Stimulated activated memory B cell treated with anti-CD40 and anti-IgM and Interleukin-4, amounts not matched to agents 10 μg/mL and 1 μg/mL and 100 μg/mL, for 72 hours (primary cell): ENCODE measurements around the gene SWAP70.

Source experiments
- ATAC-seq: fragments of 150-1000 bp; cut with Tn5 transposase; 2 replicates; pipeline ENCODE4 v1.10.0; 2021
- H3K27ac Mint-ChIP-seq: one replicate; pipeline ENCODE4 v1.8.0; 2022; ENCODE audit warnings: mild to moderate bottlenecking, mixed read lengths
- H3K27me3 Mint-ChIP-seq: one replicate; pipeline ENCODE4 v1.8.0; 2022; ENCODE audit warnings: mixed read lengths
- H3K36me3 Mint-ChIP-seq: one replicate; pipeline ENCODE4 v1.8.0; 2022; ENCODE audit warnings: mixed read lengths
- H3K4me1 Mint-ChIP-seq: one replicate; pipeline ENCODE4 v1.8.0; 2022; ENCODE audit warnings: mixed read lengths
- H3K4me3 Mint-ChIP-seq: one replicate; pipeline ENCODE4 v1.8.0; 2022; ENCODE audit warnings: mild to moderate bottlenecking, moderate library complexity, mixed read lengths
- H3K9me3 Mint-ChIP-seq: one replicate; pipeline ENCODE4 v1.8.0; 2022; ENCODE audit warnings: mixed read lengths

SWAP70 gene

DNA sequence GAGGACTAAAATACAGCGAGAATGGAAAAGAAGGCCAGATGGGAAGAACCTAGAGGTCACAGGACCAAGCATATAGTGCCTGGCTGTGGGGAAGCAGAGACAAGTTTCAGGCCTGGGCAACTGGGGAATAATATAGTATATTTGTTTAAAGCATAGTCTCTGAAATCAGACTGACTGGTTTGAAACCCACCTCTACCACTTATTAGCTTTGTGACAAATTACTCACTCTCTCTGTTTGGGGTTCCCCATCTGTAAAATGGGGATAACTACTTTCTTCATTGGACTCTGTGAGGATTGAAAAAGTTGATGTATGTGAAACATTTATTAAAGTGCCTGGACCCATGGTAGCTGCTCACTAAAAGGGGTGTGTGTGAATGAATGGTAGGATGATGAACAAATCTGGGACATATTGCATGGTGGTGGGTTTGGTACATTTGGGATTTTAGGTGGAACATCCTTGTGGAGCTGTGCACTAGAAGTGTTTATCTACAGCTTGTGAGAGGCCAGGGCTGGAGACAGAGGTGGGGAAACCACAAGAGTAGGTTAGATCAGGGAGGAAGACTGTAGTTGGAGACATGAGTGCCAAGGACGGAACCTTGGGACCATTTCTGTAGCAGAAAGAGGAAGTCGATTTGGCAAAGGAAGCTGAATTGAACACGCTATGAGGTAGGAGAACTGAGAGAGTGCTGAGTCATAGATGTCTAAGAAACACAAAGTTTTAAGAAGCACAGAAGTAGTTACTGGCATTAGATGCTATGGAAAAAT is 52.6 kb downstream of the SWAP70 start:
- H3K9me3 Mint-ChIP-seq: peaks cover 7% of the 10 kb centered on the region
- peak overlapping the region; percentile 53 for H3K4me3 Mint-ChIP-seq
- peaks cover 94% of the 10 kb centered on the region for H3K4me1 Mint-ChIP-seq
- no peaks in the 10 kb centered on the region for H3K27me3 Mint-ChIP-seq
- peaks cover 66% of the 10 kb centered on the region for H3K36me3 Mint-ChIP-seq
- H3K27ac Mint-ChIP-seq: peak overlapping the region; percentile 75
- ATAC-seq: peak; percentile 93

DNA sequence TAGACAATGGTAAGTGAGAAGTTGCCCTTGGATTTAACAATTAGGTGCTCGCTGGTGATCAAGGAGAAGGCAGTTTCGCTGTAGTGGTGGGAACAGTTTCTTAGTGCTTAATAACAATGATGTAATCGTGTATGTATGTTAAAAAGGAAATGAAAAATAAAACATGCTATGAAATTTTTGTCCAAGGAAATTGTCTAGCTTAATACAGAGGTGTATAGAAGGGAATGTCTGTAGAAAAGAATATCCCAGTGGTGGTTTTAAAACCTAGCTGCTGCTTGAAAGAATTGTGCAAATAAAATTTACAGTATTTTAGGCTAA is 53.1 kb downstream of the SWAP70 start:
- ATAC-seq: no peak
- Mint-ChIP-seq H3K4me1 (peaks cover 91% of the 10 kb centered on the region), H3K4me3 (peak overlapping the region; percentile 53), H3K9me3 (peaks cover 7% of the 10 kb centered on the region), H3K27me3 (no peaks in the 10 kb centered on the region), H3K27ac (peak overlapping the region; percentile 75), H3K36me3 (peaks cover 63% of the 10 kb centered on the region)

DNA sequence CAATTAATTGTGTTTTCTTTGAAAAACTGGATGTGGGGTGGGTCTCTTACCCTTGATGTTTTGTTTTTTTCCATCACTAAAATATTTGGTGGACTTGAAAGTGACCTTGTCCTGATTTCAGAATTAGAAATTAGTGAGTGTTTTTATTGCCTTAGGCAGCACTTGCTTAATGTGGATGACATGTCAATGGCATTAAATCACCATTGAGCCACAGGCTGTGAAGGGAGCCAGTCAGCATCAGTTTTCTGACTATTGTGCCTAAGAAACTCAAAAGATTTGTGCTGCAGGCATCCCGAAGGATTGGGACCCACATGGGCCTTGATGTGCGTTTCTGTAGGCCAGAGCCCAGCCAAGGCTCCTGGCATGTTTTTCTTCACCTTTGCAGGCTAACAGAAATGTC is 53.8 kb downstream of the SWAP70 start:
- no peak for ATAC-seq
- peaks cover 95% of the 10 kb centered on the region for H3K4me1 Mint-ChIP-seq
- H3K4me3 Mint-ChIP-seq: no peak overlapping the region
- H3K36me3 Mint-ChIP-seq: peaks cover 68% of the 10 kb centered on the region
- H3K27ac Mint-ChIP-seq: peak overlapping the region; percentile 75
- H3K27me3 Mint-ChIP-seq: no peaks in the 10 kb centered on the region
- peaks cover 7% of the 10 kb centered on the region for H3K9me3 Mint-ChIP-seq

DNA sequence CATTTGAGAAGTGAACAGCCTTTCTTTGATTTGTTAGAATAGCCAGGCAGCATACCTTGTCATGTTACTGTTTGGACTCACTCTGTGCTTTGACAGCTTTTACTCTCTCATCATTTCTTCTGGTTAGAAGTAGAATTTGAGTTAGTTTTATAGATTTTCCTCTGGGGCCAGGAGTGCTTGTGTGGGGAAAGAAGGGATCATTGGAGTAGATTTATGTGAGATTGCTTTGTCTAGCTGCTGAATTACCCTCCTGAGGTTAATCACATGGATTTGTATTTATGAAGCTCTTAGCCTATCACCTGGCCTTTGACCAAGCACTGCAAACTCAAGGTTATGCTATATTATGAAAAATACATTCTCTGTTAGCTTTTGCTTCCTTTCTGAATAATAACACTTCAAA is 54.3 kb downstream of the SWAP70 start:
- H3K27ac Mint-ChIP-seq: peak overlapping the region; percentile 75
- no peaks in the 10 kb centered on the region for H3K27me3 Mint-ChIP-seq
- ATAC-seq: no peak
- H3K4me1 Mint-ChIP-seq: peaks cover 95% of the 10 kb centered on the region
- H3K9me3 Mint-ChIP-seq: peaks cover 7% of the 10 kb centered on the region
- no peak overlapping the region for H3K4me3 Mint-ChIP-seq
- peaks cover 68% of the 10 kb centered on the region for H3K36me3 Mint-ChIP-seq

DNA sequence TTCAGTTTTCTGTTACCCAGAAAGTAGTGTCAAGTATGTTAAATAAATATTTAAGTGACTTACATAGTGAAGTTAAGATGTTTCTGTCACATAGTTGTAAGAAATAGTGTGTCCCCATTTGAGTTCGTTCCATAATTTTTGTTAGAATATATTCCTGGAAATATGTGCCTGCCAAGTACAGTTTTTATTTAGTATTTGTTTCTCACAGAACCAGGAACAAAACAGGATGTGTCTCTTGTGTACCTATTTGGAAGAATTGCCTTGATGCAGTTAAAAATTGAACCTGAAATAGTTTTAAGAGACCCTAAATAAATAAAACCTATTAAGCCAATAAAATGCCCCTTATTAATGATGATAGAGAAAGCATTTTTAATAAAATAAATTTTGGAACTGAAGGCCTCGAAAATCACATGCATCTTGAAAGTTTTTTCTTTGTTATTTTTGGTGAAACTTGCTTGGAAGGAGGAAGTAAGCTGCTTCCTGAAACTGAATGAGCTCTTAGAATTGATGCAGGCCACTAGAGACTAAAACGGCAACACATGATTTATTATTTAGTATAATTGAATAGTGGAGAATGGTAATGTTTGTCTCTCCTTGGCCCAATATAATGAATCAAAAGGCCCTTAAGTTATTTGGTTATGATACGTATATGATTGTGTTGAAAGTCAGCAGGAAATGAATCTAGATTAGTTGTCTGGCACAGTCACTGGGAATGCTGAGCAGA is 55.9 kb downstream of the SWAP70 start:
- ATAC-seq: no peak
- Mint-ChIP-seq H3K4me1 (peaks cover 87% of the 10 kb centered on the region), H3K27me3 (no peaks in the 10 kb centered on the region), H3K4me3 (peak overlapping the region; percentile 44), H3K36me3 (peaks cover 62% of the 10 kb centered on the region), H3K27ac (peak overlapping the region; percentile 75), H3K9me3 (peaks cover 3% of the 10 kb centered on the region)

DNA sequence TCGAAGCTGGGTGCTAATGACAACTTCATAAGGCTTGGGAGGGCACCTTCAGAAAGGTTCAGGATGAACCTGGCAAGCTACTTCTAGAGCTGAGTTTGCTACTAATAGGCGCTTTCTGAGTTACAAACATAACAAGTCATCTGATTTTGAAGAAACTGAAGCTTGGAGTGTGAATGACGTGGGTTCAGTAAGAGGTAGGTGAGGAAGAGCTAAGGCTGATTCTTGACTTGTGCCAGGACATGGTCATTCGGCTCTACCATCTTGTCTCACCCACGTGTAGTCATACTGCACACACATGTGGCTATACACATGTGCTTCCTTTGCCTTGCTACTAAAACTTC is 56.4 kb downstream of the SWAP70 start:
- Mint-ChIP-seq H3K27me3 (no peaks in the 10 kb centered on the region), H3K4me3 (peak overlapping the region; percentile 44), H3K9me3 (peaks cover 3% of the 10 kb centered on the region), H3K27ac (peak overlapping the region; percentile 75), H3K36me3 (peaks cover 59% of the 10 kb centered on the region), H3K4me1 (peaks cover 83% of the 10 kb centered on the region)
- ATAC-seq: no peak

DNA sequence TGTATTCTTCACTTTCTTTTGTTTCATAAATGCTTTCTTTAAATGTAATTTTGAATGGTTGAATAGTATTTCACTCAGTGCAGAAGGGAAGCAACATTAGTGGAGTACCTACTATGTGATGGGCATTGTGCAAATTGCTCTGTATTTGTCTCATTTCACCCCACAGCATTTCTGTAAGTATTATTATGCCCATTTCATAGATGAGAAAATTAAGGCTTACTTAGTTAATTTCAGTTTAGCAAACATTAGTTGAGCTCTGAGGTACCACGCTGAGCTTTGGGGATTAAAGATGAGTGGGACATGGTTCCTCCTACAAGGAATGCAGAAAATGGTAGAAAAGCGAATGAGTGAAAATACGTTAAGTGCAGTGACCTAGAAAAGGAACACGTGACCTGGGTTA is 58.1 kb downstream of the SWAP70 start:
- H3K9me3 Mint-ChIP-seq: no peaks in the 10 kb centered on the region
- H3K27me3 Mint-ChIP-seq: no peaks in the 10 kb centered on the region
- H3K4me3 Mint-ChIP-seq: no peak overlapping the region
- H3K4me1 Mint-ChIP-seq: peaks cover 77% of the 10 kb centered on the region
- peaks cover 51% of the 10 kb centered on the region for H3K36me3 Mint-ChIP-seq
- H3K27ac Mint-ChIP-seq: peak overlapping the region; percentile 71
- no peak for ATAC-seq

DNA sequence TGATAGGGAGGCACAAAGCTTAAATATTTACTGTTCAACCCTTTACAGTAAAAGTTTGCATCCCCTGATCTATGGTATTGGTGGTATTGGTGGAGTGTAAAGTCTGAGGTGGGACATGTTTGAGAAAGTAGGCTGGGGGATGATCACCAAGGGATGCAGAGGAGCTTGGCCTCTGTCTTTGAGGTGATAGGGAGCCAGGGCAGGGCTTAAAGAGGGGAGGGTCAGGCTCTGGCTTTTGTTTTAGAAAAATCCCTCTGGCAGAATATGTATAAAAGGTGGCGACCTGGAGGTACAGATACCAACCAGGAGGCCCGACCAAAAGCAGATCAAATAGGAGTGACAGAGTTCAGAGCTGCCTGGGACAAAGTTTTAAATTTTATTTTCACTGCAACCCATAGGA is 59.0 kb downstream of the SWAP70 start:
- no peak for ATAC-seq
- peak overlapping the region; percentile 71 for H3K27ac Mint-ChIP-seq
- H3K9me3 Mint-ChIP-seq: no peaks in the 10 kb centered on the region
- H3K4me1 Mint-ChIP-seq: peaks cover 77% of the 10 kb centered on the region
- H3K4me3 Mint-ChIP-seq: peak overlapping the region; percentile 1
- no peaks in the 10 kb centered on the region for H3K27me3 Mint-ChIP-seq
- peaks cover 55% of the 10 kb centered on the region for H3K36me3 Mint-ChIP-seq

DNA sequence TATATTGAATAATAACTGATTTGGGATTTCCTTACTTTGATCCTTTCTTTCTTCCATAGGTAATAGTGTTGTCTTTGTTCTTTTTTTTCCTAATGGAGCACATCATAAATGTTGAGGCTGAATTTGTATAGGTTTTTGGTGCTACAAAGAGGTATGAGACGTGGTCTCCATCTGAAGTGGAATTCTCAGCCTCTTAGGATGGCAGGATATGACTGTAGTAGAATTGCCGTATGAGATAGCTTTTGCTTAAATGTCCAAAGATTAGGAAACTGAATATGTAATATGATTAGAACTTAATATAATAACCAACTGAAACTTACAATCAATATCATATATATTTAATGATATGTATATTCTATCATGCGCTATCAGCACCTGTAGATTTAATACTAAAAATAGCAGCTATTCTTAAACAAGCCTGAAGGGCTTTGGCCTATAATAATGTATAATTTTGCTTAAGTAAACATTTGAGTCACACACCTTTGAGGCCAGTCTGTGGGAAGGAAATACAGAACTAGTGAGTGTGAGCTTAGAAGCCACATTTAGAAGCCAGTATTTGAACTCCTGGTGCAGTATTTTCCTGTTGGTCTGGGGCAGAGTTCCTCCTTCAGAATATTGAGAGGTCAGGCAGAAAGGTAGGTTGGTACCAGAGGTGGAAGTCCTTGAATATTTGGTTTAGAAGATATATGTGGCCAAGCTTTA is 62.6 kb downstream of the SWAP70 start:
- Mint-ChIP-seq H3K27ac (peak overlapping the region; percentile 83), H3K4me3 (peak overlapping the region; percentile 21)

DNA sequence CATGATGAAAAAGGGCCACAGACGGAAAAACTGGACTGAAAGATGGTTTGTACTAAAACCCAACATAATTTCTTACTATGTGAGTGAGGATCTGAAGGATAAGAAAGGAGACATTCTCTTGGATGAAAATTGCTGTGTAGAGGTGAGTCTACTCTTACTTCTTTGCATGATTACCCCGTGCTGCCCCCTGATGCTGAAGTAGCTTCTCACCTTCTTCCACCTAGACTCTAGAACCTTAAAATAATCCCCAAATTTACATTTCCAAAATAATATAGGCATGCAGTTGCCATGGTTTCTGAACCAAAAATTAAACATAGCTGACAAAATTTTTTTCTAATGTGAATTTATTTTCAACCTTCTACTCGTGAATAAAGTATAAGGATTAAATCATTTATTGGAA is 64.2 kb downstream of the SWAP70 start:
- H3K9me3 Mint-ChIP-seq: no peaks in the 10 kb centered on the region
- peak overlapping the region; percentile 83 for H3K27ac Mint-ChIP-seq
- peaks cover 65% of the 10 kb centered on the region for H3K36me3 Mint-ChIP-seq
- H3K4me1 Mint-ChIP-seq: peaks cover 71% of the 10 kb centered on the region
- H3K4me3 Mint-ChIP-seq: no peak overlapping the region
- ATAC-seq: no peak
- no peaks in the 10 kb centered on the region for H3K27me3 Mint-ChIP-seq

More for the DNA sequence above, 62.6 kb downstream of the SWAP70 start:
- peaks cover 69% of the 10 kb centered on the region for H3K4me1 Mint-ChIP-seq
- peak; percentile 86 for ATAC-seq
- H3K27me3 Mint-ChIP-seq: no peaks in the 10 kb centered on the region
- H3K36me3 Mint-ChIP-seq: peaks cover 61% of the 10 kb centered on the region
- no peaks in the 10 kb centered on the region for H3K9me3 Mint-ChIP-seq

DNA sequence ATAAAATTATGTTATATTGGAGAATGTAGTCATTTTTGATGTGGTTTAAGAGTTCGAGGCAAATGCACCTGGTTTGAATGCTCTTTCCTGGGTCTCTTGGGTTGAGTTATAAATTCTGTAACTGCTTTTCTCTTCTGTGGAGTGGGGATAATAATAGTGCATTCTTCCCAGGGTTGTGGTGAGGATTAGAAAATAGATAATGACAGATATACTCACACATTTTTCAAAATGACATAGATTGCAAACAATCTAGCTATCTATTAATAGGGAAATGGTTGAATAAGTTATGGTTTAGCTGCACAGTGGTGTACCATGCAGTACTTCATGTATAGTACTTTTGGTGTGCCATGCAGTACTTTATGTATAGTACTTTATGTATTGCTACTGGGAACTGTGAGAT is 67.4 kb downstream of the SWAP70 start:
- H3K9me3 Mint-ChIP-seq: no peaks in the 10 kb centered on the region
- H3K4me3 Mint-ChIP-seq: peak overlapping the region; percentile 32
- H3K27me3 Mint-ChIP-seq: no peaks in the 10 kb centered on the region
- H3K4me1 Mint-ChIP-seq: peaks cover 81% of the 10 kb centered on the region
- peak overlapping the region; percentile 83 for H3K27ac Mint-ChIP-seq
- H3K36me3 Mint-ChIP-seq: peaks cover 76% of the 10 kb centered on the region
- no peak for ATAC-seq

DNA sequence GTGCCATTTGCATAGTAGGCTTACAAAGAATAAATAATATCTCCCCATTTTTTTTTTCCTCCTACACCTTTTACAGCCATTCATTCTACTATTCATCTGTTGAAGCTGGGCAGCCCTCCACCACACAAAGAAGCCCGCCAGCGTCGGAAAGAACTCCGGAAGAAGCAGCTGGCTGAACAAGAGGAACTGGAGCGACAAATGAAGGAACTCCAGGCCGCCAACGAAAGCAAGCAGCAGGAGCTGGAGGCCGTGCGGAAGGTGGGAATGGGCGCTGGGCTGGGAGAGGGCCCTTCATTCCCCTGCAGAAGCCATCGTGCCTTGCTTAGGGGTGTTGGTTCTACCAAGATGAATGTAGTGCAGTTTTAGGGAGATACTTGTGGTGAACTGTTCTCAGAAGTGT is 68.6 kb downstream of the SWAP70 start:
- H3K36me3 Mint-ChIP-seq: peaks cover 74% of the 10 kb centered on the region
- no peak overlapping the region for H3K4me3 Mint-ChIP-seq
- no peaks in the 10 kb centered on the region for H3K9me3 Mint-ChIP-seq
- peak overlapping the region; percentile 83 for H3K27ac Mint-ChIP-seq
- no peaks in the 10 kb centered on the region for H3K27me3 Mint-ChIP-seq
- H3K4me1 Mint-ChIP-seq: peaks cover 81% of the 10 kb centered on the region
- ATAC-seq: no peak

DNA sequence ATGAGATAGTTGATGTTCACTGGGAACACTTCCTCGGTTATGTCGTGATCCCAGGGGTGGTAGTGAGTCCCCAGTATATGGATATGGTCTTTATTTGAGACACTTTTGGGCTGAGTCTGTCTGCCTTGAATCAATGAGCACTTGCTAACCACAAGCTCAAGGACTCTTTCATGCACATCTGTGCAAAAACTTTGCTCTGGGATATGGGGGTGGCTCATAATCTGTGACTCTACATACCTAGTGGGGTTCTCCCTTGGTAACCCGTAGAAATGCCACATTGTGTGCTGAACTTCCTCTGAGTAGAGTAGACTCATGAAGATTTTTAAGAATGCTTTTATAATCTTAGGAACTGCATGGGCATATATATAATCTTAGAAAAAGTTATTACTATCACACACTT is 69.3 kb downstream of the SWAP70 start:
- Mint-ChIP-seq H3K27me3 (no peaks in the 10 kb centered on the region), H3K4me3 (no peak overlapping the region), H3K9me3 (no peaks in the 10 kb centered on the region), H3K4me1 (peaks cover 81% of the 10 kb centered on the region), H3K36me3 (peaks cover 70% of the 10 kb centered on the region), H3K27ac (peak overlapping the region; percentile 83)
- ATAC-seq: no peak

DNA sequence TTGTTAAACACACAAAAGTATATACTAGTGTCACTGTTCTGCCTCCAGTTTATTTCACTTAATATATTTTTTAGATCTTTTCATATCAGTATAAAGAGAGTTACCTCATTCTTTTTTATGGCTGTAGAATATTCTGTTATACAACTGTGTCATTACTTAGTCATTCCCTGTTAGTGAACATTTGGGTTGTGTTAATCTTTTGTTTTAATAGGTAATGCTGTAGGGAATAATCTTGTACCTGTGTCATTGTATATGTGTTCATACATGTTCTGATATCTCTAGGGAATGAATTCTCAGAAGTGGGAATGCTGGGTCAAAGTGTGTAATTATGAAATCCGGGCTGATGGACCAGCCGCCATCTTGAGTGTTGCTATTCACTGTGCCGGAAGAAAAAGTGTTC is 71.4 kb downstream of the SWAP70 start:
- H3K27ac Mint-ChIP-seq: peak overlapping the region; percentile 90
- H3K9me3 Mint-ChIP-seq: no peaks in the 10 kb centered on the region

DNA sequence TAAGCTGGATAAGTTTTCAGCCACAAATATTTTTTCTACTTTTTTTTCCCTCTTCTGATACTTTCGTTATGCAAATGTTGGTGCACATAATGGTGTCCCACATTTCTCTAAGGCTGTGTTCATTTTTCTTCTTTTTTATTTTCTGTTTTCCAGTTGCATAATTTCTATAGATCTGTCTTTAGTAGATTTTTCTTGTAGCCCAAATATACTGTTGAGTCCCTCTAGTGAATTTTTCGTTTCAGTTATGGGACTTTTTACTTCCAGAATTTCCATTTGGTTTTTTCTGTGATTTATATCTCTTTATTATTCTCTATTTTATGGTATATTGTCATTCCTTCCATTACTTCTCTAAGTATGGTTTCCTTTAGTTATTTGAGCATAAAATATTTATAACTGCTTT is 72.0 kb downstream of the SWAP70 start:
- Mint-ChIP-seq H3K9me3 (no peaks in the 10 kb centered on the region), H3K27ac (peak overlapping the region; percentile 90), H3K4me1 (peaks cover 88% of the 10 kb centered on the region), H3K36me3 (peaks cover 81% of the 10 kb centered on the region), H3K27me3 (no peaks in the 10 kb centered on the region), H3K4me3 (peak overlapping the region; percentile 54)
- ATAC-seq: no peak

More for the DNA sequence above, 71.4 kb downstream of the SWAP70 start:
- Mint-ChIP-seq H3K27me3 (no peaks in the 10 kb centered on the region), H3K4me3 (peak overlapping the region; percentile 54), H3K4me1 (peaks cover 85% of the 10 kb centered on the region), H3K36me3 (peaks cover 77% of the 10 kb centered on the region)
- no peak for ATAC-seq
